HL-60 (cell line): ENCODE data around the gene CLSTN2.

ENCODE experiments used
- DNase-seq, 2 experiments: peaks; one replicate each; pipeline ENCODE4 v3.0.0-alpha.2; 2010 to 2020; ENCODE audit warnings: low read depth in 1 of 2, low spot score in 1 of 2
- H3K27ac ChIP-seq: fragments of 250-450 bp; sonication (Bioruptor Pico); replicated peaks from 2 replicates; pipeline ENCODE4 v1.5.1; 2020; ENCODE audit warnings: mild to moderate bottlenecking, moderate library complexity
- H3K27me3 ChIP-seq: fragments of 250-450 bp; sonication (Bioruptor Pico); 2 replicates; pipeline ENCODE4 v1.5.1; 2021; ENCODE audit warnings: mild to moderate bottlenecking, moderate library complexity; ENCODE audit not compliant: insufficient read depth, poor library complexity, severe bottlenecking
- H3K4me3 ChIP-seq: replicated peaks from 2 replicates; pipeline ENCODE4 v1.5.1; 2011; ENCODE audit warnings: mild to moderate bottlenecking, control low read depth, low read length; ENCODE audit not compliant: insufficient read depth
- CTCF ChIP-seq: IDR thresholded peaks from one replicate; pipeline ENCODE4 v1.5.1; 2011; ENCODE audit warnings: low read length, control low read depth, inconsistent platforms; ENCODE audit not compliant: insufficient read depth
- GABPA ChIP-seq: IDR thresholded peaks from 2 replicates; pipeline ENCODE4 v1.6.1; 2012; ENCODE audit warnings: low read depth
- POLR2AphosphoS5 ChIP-seq: IDR thresholded peaks from 2 replicates; pipeline ENCODE4 v1.6.1; 2012; ENCODE audit warnings: low read depth
- REST ChIP-seq: IDR thresholded peaks from 2 replicates; pipeline ENCODE4 v1.6.1; 2012; ENCODE audit warnings: low read depth; ENCODE audit not compliant: insufficient replicate concordance
- SPI1 ChIP-seq: IDR thresholded peaks from 2 replicates; pipeline ENCODE4 v1.6.1; 2012; ENCODE audit warnings: low read depth, mild to moderate bottlenecking, borderline replicate concordance

The CLSTN2 gene

GRCh38 chr3:140238646-140239314 lies 303.8 kb downstream of the CLSTN2 start:
- no peaks in the 10 kb centered on the region for H3K27me3 ChIP-seq
- H3K4me3 ChIP-seq = no peak overlapping the region
- no peak for TF ChIP-seq SPI1
- TF ChIP-seq POLR2AphosphoS5 = no peak
- TF ChIP-seq CTCF = no peak
- TF ChIP-seq REST = no peak
- no peak for TF ChIP-seq GABPA
- no peak overlapping the region for H3K27ac ChIP-seq
- no peak for DNase-seq

- no peak for DNase-seq
- H3K27me3 ChIP-seq = no peaks in the 10 kb centered on the region
- H3K27ac ChIP-seq = no peak overlapping the region
- H3K4me3 ChIP-seq = no peak overlapping the region
- TF ChIP-seq SPI1 = no peak
- TF ChIP-seq CTCF = no peak
- TF ChIP-seq POLR2AphosphoS5 = no peak
- no peak for TF ChIP-seq REST
- no peak for TF ChIP-seq GABPA
Measured at GRCh38 chr3:140242818-140243276, 307.9 kb downstream of the CLSTN2 start.

GRCh38 chr3:140243575-140243974 lies 308.6 kb downstream of the CLSTN2 start:
- DNase-seq = no peak
- TF ChIP-seq REST (no peak), GABPA (no peak), CTCF (no peak)
- Histone ChIP-seq H3K27ac (no peak overlapping the region), H3K4me3 (no peak overlapping the region), H3K27me3 (no peaks in the 10 kb centered on the region)
